K562 (cell line): ENCODE data around the gene PAQR4. TPM values are rescaled to one million over a fixed set of nuclear protein-coding genes. Genes with fewer than 3 reads are reported as not detected.
A peak's percentile ranks its signal among the peaks of the same experiment; 100 is the strongest.

ENCODE experiments used
- ARID3A ChIP-seq: IDR thresholded peaks from 2 replicates; pipeline ENCODE4 v1.6.1; 2012; ENCODE audit warnings: low read depth, low read length, improper control_type of control experiment, borderline replicate concordance
- COPS2 ChIP-seq: fragments of 450-650 bp; conservative IDR thresholded peaks from 2 replicates; pipeline ENCODE4 v1.6.1; 2016; ENCODE audit warnings: mild to moderate bottlenecking, moderate library complexity
- CREM ChIP-seq: IDR thresholded peaks from 2 replicates; pipeline ENCODE4 v1.6.1; 2014; ENCODE audit warnings: antibody characterized with exemption, low read depth
- CUX1 ChIP-seq: fragments of 200-800 bp; sonication (Bioruptor generic); IDR thresholded peaks from 2 replicates; pipeline ENCODE4 v1.6.1; 2016; ENCODE audit warnings: missing genetic modification characterization, missing compliant biosample characterization
- ELF2 ChIP-seq: fragments of 250-450 bp; sonication (Bioruptor Pico); IDR thresholded peaks from 2 replicates; pipeline ENCODE4 v1.5.0; 2021; ENCODE audit warnings: mild to moderate bottlenecking
- ERF ChIP-seq: fragments of 450-650 bp; formaldehyde crosslinking; IDR thresholded peaks from 2 replicates; pipeline ENCODE4 v1.4.0; 2020; ENCODE audit warnings: mild to moderate bottlenecking, mixed read lengths
- EZH2 ChIP-seq: IDR thresholded peaks from 2 replicates; pipeline ENCODE4 v1.6.1; 2012; ENCODE audit warnings: low read depth, mild to moderate bottlenecking, inconsistent platforms, low read length, borderline replicate concordance
- FOXK2 ChIP-seq, 2 experiments: fragments of 450-650 bp; IDR thresholded peaks in 1 of 2; conservative IDR thresholded peaks in 1 of 2; 2 replicates each; pipeline ENCODE4 v1.6.1; 2016; ENCODE audit warnings: low read depth in 2 of 2, mild to moderate bottlenecking in 1 of 2
- GATA2 ChIP-seq: sonication (generic); formaldehyde crosslinking; IDR thresholded peaks from 2 replicates; pipeline ENCODE4 v1.4.0; 2020; ENCODE audit warnings: mild to moderate bottlenecking, missing genetic modification reagents
- GTF2B ChIP-seq: IDR thresholded peaks from 2 replicates; pipeline ENCODE4 v1.6.1; 2011; ENCODE audit not compliant: insufficient read length; ENCODE audit errors: extremely low read depth
- HBP1 ChIP-seq: fragments of 450-650 bp; formaldehyde crosslinking; IDR thresholded peaks from 2 replicates; pipeline ENCODE4 v1.4.0; 2022; ENCODE audit warnings: missing genetic modification characterization
- HMGN3 ChIP-seq: IDR thresholded peaks from 2 replicates; pipeline ENCODE4 v1.6.1; 2011; ENCODE audit warnings: borderline replicate concordance, low read depth, mild to moderate bottlenecking, mixed read lengths, low read length; ENCODE audit not compliant: insufficient read length; ENCODE audit errors: extremely low read depth
- POLR2AphosphoS5 ChIP-seq: IDR thresholded peaks from 2 replicates; pipeline ENCODE4 v1.6.1; 2011; ENCODE audit warnings: mild to moderate bottlenecking, low read depth, low read length, moderate library complexity; ENCODE audit not compliant: control insufficient read depth, insufficient read depth
- THRA ChIP-seq: fragments of 450-650 bp; IDR thresholded peaks from 2 replicates; pipeline ENCODE4 v1.6.1; 2017; ENCODE audit warnings: mild to moderate bottlenecking, moderate library complexity
- WHSC1 ChIP-seq: IDR thresholded peaks from one replicate; pipeline ENCODE4 v1.6.1; 2012; ENCODE audit warnings: low read length, control low read depth, inconsistent platforms
- YY1 ChIP-seq, 3 experiments: IDR thresholded peaks; 2 replicates each; pipeline ENCODE4 v1.6.1; 2011; ENCODE audit warnings: low read length in 2 of 3, mild to moderate bottlenecking in 2 of 3, moderate library complexity in 2 of 3, borderline replicate concordance in 1 of 3, control low read depth in 1 of 3, low read depth in 1 of 3; ENCODE audit not compliant: insufficient read depth in 3 of 3, insufficient replicate concordance in 2 of 3, control insufficient read depth in 1 of 3, insufficient read length in 1 of 3; ENCODE audit errors: extremely low read depth in 1 of 3
- ZNF324 ChIP-seq: fragments of 250-450 bp; sonication (Bioruptor Pico); IDR thresholded peaks from 2 replicates; pipeline ENCODE4 v1.4.0; 2020; ENCODE audit warnings: mild to moderate bottlenecking
- ZNF384 ChIP-seq: IDR thresholded peaks from 2 replicates; pipeline ENCODE4 v1.6.1; 2012; ENCODE audit warnings: low read depth, low read length, improper control_type of control experiment
- polyA plus RNA-seq, 8 experiments: library from polyadenylated mRNA; depleted of rRNA in 4 of 8; stranded (reverse) in 5 of 8; unstranded in 3 of 8; fragments of >200 nt; fragmentation: Nextera tagmentation in 2 of 8; fragmentation: Illumina TruSeq in 1 of 8; extraction: Ambion mirVana in 2 of 8; extraction: Trizol in 1 of 8; gene quantifications; 2 replicates each; pipeline versions ENCODE4 v1.2.1 to v1.2.3, GENCODE V29; 2011 to 2014; ENCODE audit warnings: inconsistent platforms in 1 of 8, missing spikeins in 1 of 8
- total RNA-seq, 7 experiments: library from RNA; depleted of rRNA in 6 of 7; stranded (reverse); fragments of >200 nt in 6 of 7; fragmentation: Illumina TruSeq in 2 of 7; extraction: Trizol in 2 of 7; gene quantifications; 2 replicates each; pipeline versions ENCODE4 v1.2.1 to v1.2.3, GENCODE V29; 2011 to 2021; ENCODE audit warnings: low replicate concordance in 1 of 7

Gene PAQR4
- total and polyA plus RNA-seq, 9 of the 15 experiments (the other 6 are each of a cell fraction or from before 2014, with no cell fraction given), result 0.62 to 40.4 (median 19.5) TPM

- TF ChIP-seq CUX1 (CRISPR knock-in tag) (no peak), ZNF384 (no peak), YY1 (IDR thresholded peaks at IDR 0.05; ENCODE audit: borderline replicate concordance in 1 of 3, control insufficient read depth in 1 of 3, extremely low read depth in 1 of 3, insufficient read depth in 3 of 3, insufficient read length in 1 of 3, insufficient replicate concordance in 2 of 3, low read depth in 1 of 3, low read length in 2 of 3) (no peak), ELF2 (CRISPR knock-in tag) (no peak), ZNF324 (CRISPR knock-in tag) (no peak), ERF (CRISPR knock-in tag) (peak; percentile 45), POLR2AphosphoS5 (no peak), COPS2 (no peak), ARID3A (no peak), HBP1 (CRISPR knock-in tag) (no peak), GTF2B (no peak), GATA2 (CRISPR knock-in tag) (no peak), THRA (no peak), CREM (no peak), WHSC1 (no peak), HMGN3 (no peak), EZH2 (no peak), FOXK2 (conservative IDR thresholded peaks at IDR 0.05 in 1 of 2, IDR thresholded peaks at IDR 0.05 in 1 of 2; ENCODE audit: low read depth in 2 of 2) (peak; percentile 47 to 48; a peak in 2 of 4 replicates)
Observed at GRCh38 chr16:2981899-2982250, 12.7 kb downstream of the PAQR4 start (continued).
